ENCODE results near the gene TMOD1.
A peak's percentile ranks its signal among the peaks of the same experiment; 100 is the strongest.
"Not testable (repeated sequence)": the region's sequence is repeated elsewhere in the genome, so short reads cannot be mapped to it uniquely, and the experiment has no call there.

TMOD1 gene

DNA sequence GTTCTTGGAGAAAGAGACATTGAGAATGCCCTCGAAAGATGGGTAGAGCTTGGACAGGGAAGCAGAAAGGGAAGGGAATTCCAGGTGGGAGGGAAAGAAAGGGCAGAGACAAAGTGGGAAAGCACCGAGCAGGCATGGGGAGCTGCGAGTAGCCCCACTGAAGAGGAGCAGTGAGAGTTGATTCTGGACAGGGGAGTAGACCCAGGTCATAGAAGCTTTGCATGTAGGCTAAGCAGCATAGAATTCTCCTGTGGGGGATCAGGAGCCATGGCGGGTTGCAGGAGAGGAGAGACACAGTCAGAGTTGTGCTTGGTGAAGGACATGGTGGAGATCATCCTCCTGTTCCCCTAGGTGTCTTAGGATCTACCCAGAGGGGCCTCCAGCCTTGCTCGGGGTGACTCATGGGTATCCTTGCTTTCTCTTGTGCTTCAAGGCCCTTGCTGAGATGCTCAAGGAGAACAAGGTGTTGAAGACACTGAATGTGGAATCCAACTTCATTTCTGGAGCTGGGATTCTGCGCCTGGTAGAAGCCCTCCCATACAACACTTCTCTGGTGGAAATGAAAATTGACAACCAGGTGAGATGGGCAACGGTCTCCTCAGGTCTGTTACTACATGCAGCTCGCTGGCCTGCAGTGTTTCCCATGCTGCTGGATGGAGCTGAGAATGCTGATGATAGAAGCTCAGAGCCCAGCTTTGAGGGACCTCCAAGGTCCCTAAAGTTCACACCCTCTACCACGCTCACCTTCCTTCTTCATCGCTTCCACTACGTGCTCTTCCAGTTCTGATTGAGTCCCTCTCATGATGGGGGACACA is 67.2 kb downstream of the TMOD1 start:
- DNase-seq = no peak

DNA sequence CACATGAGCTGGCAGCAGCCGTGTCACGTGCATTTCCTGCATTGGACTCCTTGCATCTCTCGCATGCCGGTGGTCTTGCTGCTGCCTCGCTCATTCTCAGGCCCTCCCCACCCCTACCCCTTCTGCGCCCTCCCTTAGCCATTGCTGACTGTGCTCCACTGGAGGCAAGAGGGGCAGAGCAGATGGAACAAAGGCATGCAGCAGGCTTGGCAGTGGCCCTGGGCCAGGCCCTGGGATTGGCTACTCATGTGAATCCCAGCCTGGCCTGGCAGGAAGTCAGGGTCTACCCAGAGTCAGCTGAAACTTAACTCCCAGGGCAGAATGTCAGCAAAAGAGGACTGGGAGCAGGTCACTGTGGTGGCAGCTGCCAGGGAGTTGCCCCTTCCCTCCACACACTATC is 69.4 kb downstream of the TMOD1 start:
- DNase-seq = no peak

DNA sequence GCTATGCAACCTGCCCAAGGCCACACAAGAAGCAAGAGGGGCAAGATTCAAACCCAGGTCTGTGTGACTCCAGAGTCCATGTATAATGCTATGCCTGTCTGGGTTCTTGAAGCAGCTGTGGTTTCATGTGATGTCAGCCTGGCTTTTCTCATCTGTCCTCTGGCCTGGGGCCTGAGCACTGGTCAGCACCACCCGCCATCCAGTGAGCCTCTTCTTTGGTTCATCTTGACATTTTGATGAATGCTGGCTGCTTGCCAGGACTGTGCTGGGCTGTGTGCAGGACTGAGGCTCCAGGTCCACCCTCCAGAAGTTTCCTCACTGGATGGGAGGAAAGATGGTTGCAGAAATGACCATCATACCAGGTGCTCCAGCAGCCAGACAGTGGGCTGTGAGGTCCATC is 70.2 kb downstream of the TMOD1 start:
- no peak for DNase-seq

DNA sequence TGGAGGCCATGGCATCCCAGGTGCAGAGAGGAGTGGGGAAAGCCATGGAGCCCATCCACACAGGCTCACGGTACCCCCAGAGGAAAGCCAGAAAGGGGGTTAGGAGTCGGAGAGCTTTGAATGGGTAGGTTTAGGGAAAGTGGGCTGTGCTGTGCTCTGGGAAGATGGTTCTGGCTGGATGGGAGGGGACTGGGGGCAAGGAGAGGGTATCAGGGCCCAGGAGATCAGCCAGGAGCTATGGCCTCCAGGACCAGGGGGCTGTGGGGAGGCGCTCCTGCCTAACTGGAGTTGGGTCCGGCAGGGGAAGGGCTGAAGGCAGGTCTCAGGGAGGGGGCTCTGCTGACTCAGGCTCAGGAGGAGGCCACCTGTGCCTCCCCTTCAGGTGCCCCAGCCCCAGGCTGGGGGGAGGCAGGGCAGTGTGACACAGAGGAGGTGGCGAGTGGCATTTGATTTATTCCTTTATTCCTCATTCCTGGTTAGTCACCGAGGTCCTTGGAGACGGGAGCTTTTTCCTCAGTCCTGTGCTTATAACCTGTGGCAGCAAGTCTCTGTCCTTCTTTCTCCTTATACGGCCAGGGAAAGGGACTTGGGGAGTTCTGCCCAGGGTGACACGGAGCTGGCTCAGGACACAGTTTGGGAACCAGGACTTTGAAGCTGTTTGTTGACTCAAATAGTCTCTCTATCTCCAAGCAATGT is 70.9 kb downstream of the TMOD1 start:
- DNase-seq = no peak

DNA sequence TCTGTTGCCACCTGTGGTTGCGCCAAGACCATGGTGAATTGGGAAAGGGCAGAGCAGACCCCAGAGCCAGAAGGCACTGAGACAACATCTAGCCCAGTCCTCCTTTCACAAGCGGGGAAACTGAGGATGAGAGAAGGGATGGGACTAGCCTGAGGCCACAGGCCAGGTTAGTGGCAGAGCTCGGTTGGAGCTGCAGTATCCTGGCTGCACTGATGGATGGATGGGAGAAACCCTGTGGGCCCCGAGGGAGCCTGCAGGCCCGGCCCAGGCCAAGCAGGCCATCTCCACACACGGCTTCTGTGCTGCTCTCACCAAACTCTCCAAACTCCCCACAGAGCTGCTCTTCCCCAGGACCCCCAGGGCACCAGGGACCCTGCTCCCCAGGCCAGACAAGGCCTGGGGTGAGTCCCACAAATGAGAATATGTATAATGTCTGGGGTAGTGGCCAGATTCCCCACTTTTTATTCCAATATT is 71.5 kb downstream of the TMOD1 start:
- DNase-seq = no peak

DNA sequence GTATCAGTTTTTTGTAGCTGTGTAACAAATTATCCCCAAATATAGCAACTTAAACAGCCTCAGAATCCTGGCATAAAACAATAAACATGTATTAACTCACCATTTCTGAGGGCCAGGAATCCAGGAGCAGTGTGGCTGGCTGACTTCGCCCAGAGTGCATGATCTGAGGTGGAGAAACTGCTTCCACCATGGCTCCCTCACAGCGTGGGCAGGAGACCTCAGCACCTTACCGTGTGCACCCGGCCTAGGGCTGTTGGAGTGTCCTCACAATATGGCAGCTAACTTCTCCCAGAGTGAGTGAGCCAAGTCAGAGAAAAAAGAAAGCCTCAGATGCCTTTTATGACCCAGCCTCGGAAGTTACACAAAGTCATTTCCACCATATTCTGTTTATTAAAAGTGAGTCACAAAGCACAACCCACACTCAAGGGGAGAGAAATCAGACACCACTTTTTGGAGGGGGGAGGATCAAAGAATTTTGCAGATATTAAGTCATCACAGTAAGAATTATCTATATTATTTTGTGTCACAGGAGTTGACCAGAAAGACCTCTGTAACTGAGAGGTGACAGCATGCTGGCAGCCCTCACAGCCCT is 72.1 kb downstream of the TMOD1 start:
- no peak for DNase-seq

DNA sequence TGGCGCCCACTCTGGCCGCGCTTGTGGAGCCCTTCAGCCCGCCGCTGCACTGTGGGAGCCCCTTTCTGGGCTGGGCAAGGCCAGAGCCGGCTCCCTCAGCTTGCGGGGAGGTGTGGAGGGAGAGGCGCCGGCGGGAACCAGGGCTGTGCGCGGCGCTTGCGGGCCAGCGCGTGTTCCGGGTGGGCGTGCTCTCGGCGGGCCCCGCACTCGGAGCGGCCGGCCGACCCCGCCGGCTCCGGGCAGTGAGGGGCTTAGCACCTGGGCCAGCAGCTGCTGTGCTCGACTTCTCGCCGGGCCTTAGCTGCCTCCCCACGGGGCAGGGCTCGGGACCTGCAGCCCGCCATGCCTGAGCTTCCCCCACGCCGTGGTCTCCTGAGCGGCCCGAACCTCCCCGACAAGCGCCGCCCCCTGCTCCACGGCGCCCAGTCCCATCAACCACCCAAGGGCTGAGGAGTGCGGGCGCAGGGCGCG is 72.7 kb downstream of the TMOD1 start:
- not testable (repeated sequence) for DNase-seq

DNA sequence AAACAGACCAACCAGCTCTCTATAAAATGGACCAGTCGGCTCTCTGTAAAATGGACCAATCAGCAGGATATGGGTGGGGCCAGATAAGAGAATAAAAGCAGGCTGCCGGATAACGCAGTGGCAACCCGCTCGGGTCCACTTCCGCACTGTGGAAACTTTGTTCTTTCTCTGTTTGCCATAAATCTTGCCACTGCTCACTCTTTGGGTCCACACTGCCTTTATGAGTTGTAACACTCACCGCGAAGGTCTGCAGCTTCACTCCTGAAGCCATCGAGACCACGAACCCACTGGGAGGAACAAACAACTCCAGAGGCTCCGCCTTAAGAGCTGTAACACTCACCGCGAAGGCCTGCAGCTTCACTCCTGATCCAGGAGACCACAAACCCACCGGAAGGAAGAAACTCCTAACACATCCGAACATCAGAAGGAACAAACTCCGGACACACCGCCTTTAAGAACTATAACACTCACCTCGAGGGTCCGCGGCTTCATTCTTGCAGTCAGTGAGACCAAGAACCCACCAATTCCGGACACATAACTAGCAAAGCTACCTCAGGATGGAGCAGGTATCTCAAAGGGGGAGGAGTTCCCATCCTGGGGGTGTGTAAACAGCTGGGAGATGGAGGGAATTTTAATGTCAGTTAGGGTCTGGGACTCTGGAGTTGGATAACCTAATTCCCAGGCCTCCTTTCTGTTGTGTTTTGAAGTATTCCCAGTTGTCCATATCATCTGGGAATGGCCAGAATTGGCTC is 73.6 kb downstream of the TMOD1 start:
- DNase-seq = peak; percentile 33

DNA sequence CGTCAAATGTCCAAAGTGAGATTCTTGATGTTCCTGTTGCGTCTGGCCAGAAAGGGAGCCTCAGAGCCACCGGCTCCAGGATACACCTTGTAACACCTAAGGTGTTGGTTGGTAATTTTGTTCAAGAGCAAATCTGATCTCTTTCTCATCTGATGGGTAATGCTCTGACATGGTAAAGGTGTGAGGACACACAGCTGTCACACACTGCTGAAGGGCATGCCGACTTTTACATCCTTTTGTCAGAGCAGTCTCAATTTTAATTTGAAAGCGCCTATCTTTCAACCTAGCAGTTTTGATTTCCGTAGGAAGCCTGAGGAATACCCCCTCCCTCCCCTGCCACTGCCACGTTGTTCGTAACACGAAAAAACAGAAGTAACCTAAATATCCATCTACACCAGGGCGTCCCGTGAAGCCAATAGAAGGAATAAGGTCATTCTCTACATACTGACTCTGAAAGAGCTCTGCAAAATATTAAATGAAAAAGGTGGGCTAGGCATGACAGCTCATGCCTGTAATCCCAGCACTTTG is 74.3 kb downstream of the TMOD1 start:
- no peak for DNase-seq

DNA sequence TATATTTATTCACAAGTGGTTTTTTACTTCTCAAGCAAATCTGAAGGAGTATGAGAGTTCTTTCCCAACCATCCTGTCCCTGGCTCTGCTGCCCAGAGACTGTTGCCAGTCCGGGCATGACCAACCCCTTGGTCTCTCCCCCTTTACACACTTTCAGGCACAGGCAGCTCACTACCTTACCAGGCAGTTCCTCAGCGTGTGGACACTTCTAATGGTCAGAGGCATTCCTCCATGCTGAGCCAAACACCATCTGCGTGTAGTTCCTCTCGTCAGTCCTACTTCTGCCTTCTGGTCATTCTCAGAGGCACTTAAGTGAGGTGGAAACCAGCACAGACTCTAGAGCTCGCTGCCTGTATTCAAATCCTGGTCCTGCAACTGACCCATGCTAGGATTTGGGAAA is 75.6 kb downstream of the TMOD1 start:
- no peak for DNase-seq

DNA sequence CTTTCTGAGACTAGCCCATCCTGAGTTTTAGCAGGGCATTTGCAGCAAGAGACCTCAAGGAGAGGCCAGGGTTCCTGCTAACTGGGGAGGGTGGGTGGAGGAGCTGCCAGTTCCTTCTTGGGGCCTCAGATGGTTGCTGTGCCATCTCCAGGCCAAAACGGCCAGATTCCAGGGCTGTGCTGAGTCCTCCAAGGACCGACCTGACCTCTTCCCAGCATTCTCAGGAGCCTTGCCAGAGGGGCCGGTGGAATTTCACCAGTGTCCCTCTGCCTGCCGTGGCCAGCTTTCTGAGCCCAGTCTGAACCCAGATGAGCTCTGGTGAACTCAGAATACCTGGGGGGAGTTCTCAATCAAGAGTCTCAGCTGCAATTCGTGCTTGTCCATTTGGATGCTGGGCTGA is 77.4 kb downstream of the TMOD1 start:
- DNase-seq = no peak

DNA sequence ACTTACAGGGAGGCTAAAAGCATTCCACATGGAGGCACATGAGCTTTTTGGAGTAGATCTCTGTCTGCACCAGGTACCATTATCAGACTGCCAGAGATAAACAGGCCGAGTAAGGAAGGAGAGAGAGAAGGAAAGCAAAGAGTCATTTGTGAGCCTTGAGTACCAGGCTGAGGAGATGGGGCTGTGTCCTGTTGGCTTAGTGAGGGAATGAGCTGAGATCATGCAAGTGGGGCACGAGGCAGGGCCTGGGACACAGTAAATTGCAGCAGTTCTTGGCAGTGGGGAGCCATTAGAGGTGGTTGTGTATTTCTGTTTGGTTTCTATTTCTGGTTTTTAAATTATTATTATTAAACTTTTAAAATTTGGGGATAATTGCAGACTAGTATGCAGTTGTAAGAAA is 78.4 kb downstream of the TMOD1 start:
- DNase-seq = no peak

DNA sequence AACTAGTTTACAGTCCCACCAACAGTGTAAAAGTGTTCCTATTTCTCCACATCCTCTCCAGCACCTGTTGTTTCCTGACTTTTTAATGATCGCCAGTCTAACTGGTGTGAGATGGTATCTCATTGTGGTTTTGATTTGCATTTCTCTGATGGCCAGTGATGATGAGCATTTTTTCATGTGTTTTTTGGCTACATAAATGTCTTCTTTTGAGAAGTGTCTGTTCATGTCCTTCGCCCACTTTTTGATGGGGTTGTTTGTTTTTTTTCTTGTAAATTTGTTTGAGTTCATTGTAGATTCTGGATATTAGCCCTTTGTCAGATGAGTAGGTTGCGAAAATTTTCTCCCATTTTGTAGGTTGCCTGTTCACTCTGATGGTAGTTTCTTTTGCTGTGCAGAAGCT is 80.1 kb downstream of the TMOD1 start:
- not testable (repeated sequence) for DNase-seq

DNA sequence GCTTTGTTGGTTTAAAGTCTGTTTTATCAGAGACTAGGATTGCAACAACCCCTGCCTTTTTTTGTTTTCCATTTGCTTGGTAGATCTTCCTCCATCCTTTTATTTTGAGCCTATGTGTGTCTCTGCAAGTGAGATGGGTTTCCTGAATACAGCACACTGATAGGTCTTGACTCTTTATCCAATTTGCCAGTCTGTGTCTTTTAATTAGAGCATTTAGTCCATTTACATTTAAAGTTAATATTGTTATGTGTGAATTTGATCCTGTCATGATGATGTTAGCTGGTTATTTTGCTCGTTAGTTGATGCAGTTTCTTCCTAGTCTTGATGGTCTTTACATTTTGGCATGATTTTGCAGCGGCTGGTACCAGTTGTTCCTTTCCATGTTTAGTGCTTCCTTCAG is 83.3 kb downstream of the TMOD1 start:
- not testable (repeated sequence) for DNase-seq

DNA sequence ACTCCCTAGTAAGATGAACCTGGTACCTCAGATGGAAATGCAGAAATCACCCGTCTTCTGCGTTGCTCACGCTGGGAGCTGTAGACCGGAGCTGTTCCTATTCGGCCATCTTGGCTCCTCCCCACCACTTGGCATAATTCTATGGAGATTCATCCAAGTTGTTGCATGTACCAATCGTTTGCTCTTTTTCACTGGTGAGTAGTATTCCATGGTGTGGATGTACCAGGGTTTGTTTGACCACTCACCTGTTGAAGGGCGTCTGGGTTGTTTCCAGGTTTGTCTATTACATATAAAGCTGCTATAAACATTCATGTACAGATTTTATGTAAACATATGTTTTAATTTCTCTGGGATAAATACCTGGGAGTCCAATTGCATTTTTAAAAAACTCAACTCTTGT is 85.4 kb downstream of the TMOD1 start:
- DNase-seq = not testable (repeated sequence)

DNA sequence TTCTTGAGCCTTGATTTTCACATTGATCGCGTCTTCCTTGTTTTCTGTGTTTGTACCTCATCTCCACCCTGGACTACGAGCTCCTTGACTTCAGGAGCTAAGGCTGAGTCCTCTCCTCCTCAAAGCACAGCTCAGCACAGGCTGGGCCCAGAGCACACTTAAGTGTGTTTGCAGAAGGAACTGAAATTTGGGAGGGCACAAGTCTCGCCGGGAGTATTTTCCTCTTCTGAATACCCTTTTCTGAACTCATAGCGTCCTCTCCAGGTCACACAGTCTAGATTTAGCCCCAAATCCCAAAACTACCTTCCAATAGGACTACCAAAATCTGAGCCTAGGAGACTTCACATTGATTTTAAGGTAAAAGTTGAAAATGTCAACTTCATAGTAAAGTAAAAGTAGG is 90.1 kb downstream of the TMOD1 start:
- no peak for DNase-seq

DNA sequence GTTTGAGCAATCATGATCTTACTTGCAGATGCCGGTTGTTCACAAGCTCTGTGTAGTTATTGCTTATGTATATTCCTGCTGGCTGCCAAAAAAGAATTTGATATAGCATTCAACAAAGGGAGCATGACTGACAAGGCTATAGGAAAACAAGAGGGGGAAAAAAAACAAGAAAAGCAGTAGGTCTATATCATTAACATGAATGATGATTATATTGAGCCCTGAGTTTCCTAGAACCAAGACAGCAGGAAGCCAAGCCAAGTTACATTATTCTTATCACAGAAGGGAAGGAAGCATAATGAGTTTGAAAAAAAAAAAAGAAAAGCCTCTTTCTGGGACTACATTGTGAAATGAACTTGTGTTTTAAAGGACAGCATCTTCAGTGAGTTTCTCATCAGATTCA is 90.7 kb downstream of the TMOD1 start:
- no peak for DNase-seq

DNA sequence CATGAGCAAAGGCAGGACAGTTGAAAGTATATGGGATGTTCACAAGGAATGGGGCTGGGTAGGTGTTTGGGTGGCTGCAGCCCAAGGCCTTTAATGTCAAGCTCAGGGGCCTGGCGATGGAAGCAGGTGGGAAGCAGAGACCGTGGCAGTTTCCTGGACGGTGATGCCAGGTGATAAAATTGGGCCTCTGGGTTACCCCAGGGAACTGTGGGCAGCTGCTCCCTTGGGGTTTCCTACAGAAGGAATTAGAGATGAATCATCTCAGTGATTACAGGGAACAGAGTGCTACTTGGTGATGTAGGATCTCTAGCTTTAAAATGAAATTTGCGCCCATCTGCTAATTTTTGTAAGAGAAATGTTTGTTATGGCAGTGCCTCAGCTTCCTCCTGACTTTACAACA is 92.5 kb downstream of the TMOD1 start:
- no peak for DNase-seq

DNA sequence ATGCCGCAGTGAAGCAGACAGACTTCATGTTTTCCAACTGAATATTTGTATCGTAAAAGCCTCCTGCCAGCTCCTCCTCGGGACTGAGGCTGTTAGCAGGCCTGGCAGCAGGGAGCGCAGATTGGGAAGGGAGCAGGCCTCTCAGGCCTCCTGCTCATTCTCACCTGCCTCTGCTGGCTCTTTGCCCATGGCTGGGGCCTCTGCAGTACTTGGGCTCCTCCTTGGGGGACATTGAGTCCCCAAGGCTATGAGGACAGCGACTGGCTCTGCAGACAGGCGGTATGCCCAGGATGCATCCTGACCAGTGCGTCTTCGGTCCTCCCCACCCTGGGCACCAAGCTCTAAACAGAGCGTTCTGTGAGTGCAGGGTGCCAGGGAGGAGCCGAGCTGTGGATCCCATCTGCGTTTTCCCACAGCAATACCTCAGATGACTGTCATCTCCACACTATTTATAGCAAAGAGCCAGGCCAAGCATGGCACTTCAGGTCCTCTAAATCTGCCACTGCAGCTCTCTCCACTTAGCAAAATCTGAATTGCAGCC is 93.0 kb downstream of the TMOD1 start:
- DNase-seq = no peak

DNA sequence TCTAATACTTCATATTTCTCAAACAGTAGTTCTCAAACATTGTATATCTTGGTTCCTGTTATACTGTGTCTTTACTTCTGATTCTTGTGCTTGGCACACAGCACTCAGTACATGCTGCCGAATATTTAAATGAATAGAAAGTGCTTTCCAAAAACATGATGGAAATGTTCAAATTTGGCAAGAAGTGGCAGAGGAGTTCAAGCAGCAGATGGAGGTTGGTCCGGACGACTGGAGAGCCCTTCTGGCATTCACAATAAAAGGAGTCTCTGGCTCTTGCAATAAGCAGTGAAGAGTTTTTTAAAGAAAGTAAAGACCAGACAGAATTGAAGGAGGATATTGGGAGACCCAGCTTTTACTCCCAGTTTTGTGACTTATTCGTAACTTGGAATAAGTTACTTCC is 95.4 kb downstream of the TMOD1 start:
- no peak for DNase-seq

DNA sequence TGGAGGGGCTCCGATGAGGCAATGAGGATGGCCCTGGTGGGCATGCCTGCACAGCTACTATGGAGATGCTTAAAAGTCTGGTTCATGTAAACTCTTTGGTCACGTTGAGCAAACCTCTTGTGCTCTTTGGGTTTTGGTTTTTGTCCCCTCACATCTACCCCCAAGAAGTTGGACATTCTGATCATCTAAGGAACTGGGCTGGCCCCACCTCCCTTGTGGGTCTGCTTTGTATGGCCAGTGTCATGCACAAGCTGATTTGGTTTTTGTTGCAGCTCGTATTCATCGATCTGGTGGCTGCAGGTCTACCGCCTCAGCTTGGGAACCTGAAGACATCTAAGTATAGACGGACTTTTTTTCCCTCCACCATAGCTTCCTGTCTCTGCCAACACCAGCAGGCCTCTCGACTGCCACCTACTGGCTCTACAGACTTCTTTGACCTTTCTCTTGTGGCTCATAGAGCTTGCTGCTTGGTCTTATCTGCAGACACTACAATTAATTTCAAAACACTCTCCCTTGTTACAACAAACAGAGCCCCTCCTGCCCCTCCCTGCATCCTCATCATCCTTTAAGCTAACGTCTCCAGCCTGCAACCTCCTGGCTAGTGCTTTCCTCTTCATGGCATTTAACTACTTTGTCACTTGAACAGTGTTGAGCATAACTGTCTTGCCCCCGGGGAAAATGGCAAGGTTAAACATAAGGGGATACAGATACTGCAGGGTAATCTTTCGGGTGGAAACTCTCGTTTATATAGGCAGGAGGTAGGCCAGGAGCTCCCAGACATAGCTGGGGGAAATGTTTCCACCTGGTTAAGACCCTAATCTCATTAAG is 97.2 kb downstream of the TMOD1 start:
- DNase-seq = peak; percentile 75

All from CD4-positive, alpha-beta T cell treated with Interleukin-12 subunit alpha and Interleukin-12 subunit beta, for 1 hour (primary cell).